ENCODE results near the gene KCNQ1OT1. TPM values are rescaled to one million over a fixed set of nuclear protein-coding genes. Genes with fewer than 3 reads are reported as not detected.

The KCNQ1OT1 gene
- total RNA-seq, 1 experiment from 2014 or later: 2.7 TPM

GRCh38 chr11:2595204-2595603 lies 104.6 kb downstream of the KCNQ1OT1 start:
- Histone ChIP-seq H3K36me3 (ENCODE audit: insufficient read depth, low read length) (no peaks in the 10 kb centered on the region), H3K4me2 (ENCODE audit: low read depth, low read length, poor library complexity, severe bottlenecking) (no peak overlapping the region), H3K9me3 (ENCODE audit: low read length) (no peaks in the 10 kb centered on the region), H2AFZ (ENCODE audit: low read length) (no peak overlapping the region), H4K20me1 (ENCODE audit: insufficient read depth, low read depth, low read length) (no peaks in the 10 kb centered on the region), H3K9me2 (replicated peaks; ENCODE audit: insufficient read depth, low read length) (no peaks in the 10 kb centered on the region), H3K4me1 (ENCODE audit: low read length) (no peaks in the 10 kb centered on the region), H3K4me3 (ENCODE audit: low read length) (no peak overlapping the region), H3K9ac (ENCODE audit: low read length) (no peak overlapping the region), H3K27ac (ENCODE audit: low read length) (no peak overlapping the region), H3K79me2 (ENCODE audit: low read length) (no peaks in the 10 kb centered on the region), H3K27me3 (ENCODE audit: low read length) (no peaks in the 10 kb centered on the region)
- DNase-seq: no peak

- no peak for DNase-seq
- Histone ChIP-seq H3K9me2 (replicated peaks; ENCODE audit: insufficient read depth, low read length) (no peaks in the 10 kb centered on the region), H2AFZ (ENCODE audit: low read length) (no peak overlapping the region), H3K9ac (ENCODE audit: low read length) (no peak overlapping the region), H3K9me3 (ENCODE audit: low read length) (no peaks in the 10 kb centered on the region), H4K20me1 (ENCODE audit: insufficient read depth, low read depth, low read length) (no peaks in the 10 kb centered on the region), H3K27me3 (ENCODE audit: low read length) (no peaks in the 10 kb centered on the region), H3K4me1 (ENCODE audit: low read length) (no peaks in the 10 kb centered on the region), H3K4me3 (ENCODE audit: low read length) (no peak overlapping the region), H3K4me2 (ENCODE audit: low read depth, low read length, poor library complexity, severe bottlenecking) (no peak overlapping the region), H3K36me3 (ENCODE audit: insufficient read depth, low read length) (no peaks in the 10 kb centered on the region), H3K27ac (ENCODE audit: low read length) (no peak overlapping the region), H3K79me2 (ENCODE audit: low read length) (no peaks in the 10 kb centered on the region)
These were observed 105.5 kb downstream of the KCNQ1OT1 start for GRCh38 chr11:2594267-2594666.

GRCh38 chr11:2593393-2593950 lies 106.3 kb downstream of the KCNQ1OT1 start:
- Histone ChIP-seq H3K4me3 (ENCODE audit: low read length) (no peak overlapping the region), H3K4me2 (ENCODE audit: low read depth, low read length, poor library complexity, severe bottlenecking) (no peak overlapping the region), H3K27ac (ENCODE audit: low read length) (no peak overlapping the region), H2AFZ (ENCODE audit: low read length) (no peak overlapping the region), H3K9ac (ENCODE audit: low read length) (no peak overlapping the region), H3K4me1 (ENCODE audit: low read length) (no peaks in the 10 kb centered on the region), H3K27me3 (ENCODE audit: low read length) (no peaks in the 10 kb centered on the region), H3K36me3 (ENCODE audit: insufficient read depth, low read length) (no peaks in the 10 kb centered on the region), H4K20me1 (ENCODE audit: insufficient read depth, low read depth, low read length) (no peaks in the 10 kb centered on the region), H3K9me2 (replicated peaks; ENCODE audit: insufficient read depth, low read length) (no peaks in the 10 kb centered on the region), H3K79me2 (ENCODE audit: low read length) (no peaks in the 10 kb centered on the region), H3K9me3 (ENCODE audit: low read length) (no peaks in the 10 kb centered on the region)
- DNase-seq: no peak

GRCh38 chr11:2592559-2593392 lies 107.0 kb downstream of the KCNQ1OT1 start:
- H3K27ac ChIP-seq (ENCODE audit: low read length): no peak overlapping the region
- no peak overlapping the region for H2AFZ ChIP-seq (ENCODE audit: low read length)
- no peak overlapping the region for H3K4me3 ChIP-seq (ENCODE audit: low read length)
- DNase-seq: no peak
- no peaks in the 10 kb centered on the region for H3K36me3 ChIP-seq (ENCODE audit: insufficient read depth, low read length)
- no peaks in the 10 kb centered on the region for H3K27me3 ChIP-seq (ENCODE audit: low read length)
- H3K4me2 ChIP-seq (ENCODE audit: low read depth, low read length, poor library complexity, severe bottlenecking): no peak overlapping the region
- H3K9me3 ChIP-seq (ENCODE audit: low read length): no peaks in the 10 kb centered on the region
- no peak overlapping the region for H3K9ac ChIP-seq (ENCODE audit: low read length)
- no peaks in the 10 kb centered on the region for H4K20me1 ChIP-seq (ENCODE audit: insufficient read depth, low read depth, low read length)
- H3K9me2 ChIP-seq (replicated peaks; ENCODE audit: insufficient read depth, low read length): no peaks in the 10 kb centered on the region
- H3K4me1 ChIP-seq (ENCODE audit: low read length): no peaks in the 10 kb centered on the region
- H3K79me2 ChIP-seq (ENCODE audit: low read length): no peaks in the 10 kb centered on the region

- H3K27ac ChIP-seq (ENCODE audit: low read length): no peak overlapping the region
- DNase-seq: no peak
- no peaks in the 10 kb centered on the region for H3K9me2 ChIP-seq (replicated peaks; ENCODE audit: insufficient read depth, low read length)
- no peaks in the 10 kb centered on the region for H3K36me3 ChIP-seq (ENCODE audit: insufficient read depth, low read length)
- no peak overlapping the region for H2AFZ ChIP-seq (ENCODE audit: low read length)
- H3K4me2 ChIP-seq (ENCODE audit: low read depth, low read length, poor library complexity, severe bottlenecking): no peak overlapping the region
- H4K20me1 ChIP-seq (ENCODE audit: insufficient read depth, low read depth, low read length): no peaks in the 10 kb centered on the region
- H3K79me2 ChIP-seq (ENCODE audit: low read length): no peaks in the 10 kb centered on the region
- no peak overlapping the region for H3K4me3 ChIP-seq (ENCODE audit: low read length)
- no peaks in the 10 kb centered on the region for H3K9me3 ChIP-seq (ENCODE audit: low read length)
- no peaks in the 10 kb centered on the region for H3K4me1 ChIP-seq (ENCODE audit: low read length)
- H3K9ac ChIP-seq (ENCODE audit: low read length): no peak overlapping the region
- H3K27me3 ChIP-seq (ENCODE audit: low read length): no peaks in the 10 kb centered on the region
These were observed 108.0 kb downstream of the KCNQ1OT1 start for GRCh38 chr11:2591805-2592204.

GRCh38 chr11:2590965-2591754 lies 108.6 kb downstream of the KCNQ1OT1 start:
- Histone ChIP-seq H2AFZ (ENCODE audit: low read length) (no peak overlapping the region), H3K9me3 (ENCODE audit: low read length) (no peaks in the 10 kb centered on the region), H3K4me2 (ENCODE audit: low read depth, low read length, poor library complexity, severe bottlenecking) (no peak overlapping the region), H3K9me2 (replicated peaks; ENCODE audit: insufficient read depth, low read length) (no peaks in the 10 kb centered on the region), H3K9ac (ENCODE audit: low read length) (no peak overlapping the region), H3K79me2 (ENCODE audit: low read length) (no peaks in the 10 kb centered on the region), H3K4me1 (ENCODE audit: low read length) (no peaks in the 10 kb centered on the region), H4K20me1 (ENCODE audit: insufficient read depth, low read depth, low read length) (no peaks in the 10 kb centered on the region), H3K4me3 (ENCODE audit: low read length) (no peak overlapping the region), H3K27me3 (ENCODE audit: low read length) (no peaks in the 10 kb centered on the region), H3K27ac (ENCODE audit: low read length) (no peak overlapping the region), H3K36me3 (ENCODE audit: insufficient read depth, low read length) (no peaks in the 10 kb centered on the region)
- DNase-seq: no peak

GRCh38 chr11:2590131-2590964 lies 109.4 kb downstream of the KCNQ1OT1 start:
- Histone ChIP-seq H3K4me2 (ENCODE audit: low read depth, low read length, poor library complexity, severe bottlenecking) (no peak overlapping the region), H3K9ac (ENCODE audit: low read length) (no peak overlapping the region), H3K4me1 (ENCODE audit: low read length) (no peaks in the 10 kb centered on the region), H3K9me2 (replicated peaks; ENCODE audit: insufficient read depth, low read length) (no peaks in the 10 kb centered on the region), H3K27me3 (ENCODE audit: low read length) (no peaks in the 10 kb centered on the region), H4K20me1 (ENCODE audit: insufficient read depth, low read depth, low read length) (no peaks in the 10 kb centered on the region), H2AFZ (ENCODE audit: low read length) (no peak overlapping the region), H3K79me2 (ENCODE audit: low read length) (no peaks in the 10 kb centered on the region), H3K27ac (ENCODE audit: low read length) (no peak overlapping the region), H3K4me3 (ENCODE audit: low read length) (no peak overlapping the region), H3K36me3 (ENCODE audit: insufficient read depth, low read length) (no peaks in the 10 kb centered on the region), H3K9me3 (ENCODE audit: low read length) (no peaks in the 10 kb centered on the region)
- no peak for DNase-seq

All from Karpas-422 (cell line).